B cell (primary cell): ENCODE measurements around the gene POLN. TPM values are rescaled to one million over a fixed set of nuclear protein-coding genes. Genes with fewer than 3 reads are reported as not detected.

Source experiments
- ATAC-seq: fragments of 200-7000 bp; cut with Tn5 transposase; one replicate; pipeline ENCODE4 v1.10.0; 2021; ENCODE audit warnings: low read depth, mild to moderate bottlenecking, moderate number of reproducible peaks, moderate library complexity
- CTCF ChIA-PET: fragments of 350-600 bp; sonication (Branson Sonifier 250); formaldehyde crosslinking; loops from one replicate; lab custom pipeline; 2021; ENCODE audit warnings: antibody characterized with exemption, inconsistent platforms; lab: Charles Lee
- POLR2A ChIA-PET: fragments of 350-600 bp; sonication (Branson Sonifier 250); formaldehyde crosslinking; loops from one replicate; lab custom pipeline; 2021; ENCODE audit warnings: antibody characterized with exemption; lab: Charles Lee
- DNase-seq: peaks from one replicate; pipeline ENCODE4 v3.0.0; 2013
- H2AFZ ChIP-seq: 2 replicates; pipeline ENCODE4 v1.6.1; 2012; ENCODE audit warnings: mild to moderate bottlenecking, low read depth, low read length; ENCODE audit not compliant: insufficient read depth, poor library complexity, severe bottlenecking
- H3K27ac ChIP-seq, 2 donors: 1 replicate in 1 of 2; 2 replicates in 1 of 2; pipeline ENCODE4 v1.5.1; 2012 to 2013; ENCODE audit warnings: low read length in 2 of 2, mild to moderate bottlenecking in 2 of 2, moderate library complexity in 1 of 2
- H3K27me3 ChIP-seq, 4 experiments: fragments of 200-600 bp in 1 of 4; sonication (generic) in 1 of 4; replicated peaks in 1 of 4; 1 replicate in 2 of 4; 2 replicates in 2 of 4; pipeline versions ENCODE4 v1.6.1 to v1.7.0; 2013 to 2016; ENCODE audit warnings: low read length in 3 of 4, mild to moderate bottlenecking in 2 of 4, mixed read lengths in 1 of 4, moderate library complexity in 1 of 4; ENCODE audit not compliant: insufficient read depth in 4 of 4, control insufficient read depth in 3 of 4; ENCODE audit errors: control extremely low read depth in 1 of 4
- H3K36me3 ChIP-seq, 2 experiments: replicated peaks in 1 of 2; 1 replicate in 1 of 2; 2 replicates in 1 of 2; pipeline versions ENCODE4 v1.6.1 to v1.7.1; 2013; ENCODE audit warnings: low read length in 1 of 2; ENCODE audit not compliant: insufficient read depth in 2 of 2, control insufficient read depth in 1 of 2; ENCODE audit errors: control extremely low read depth in 1 of 2, extremely low read depth in 1 of 2
- H3K4me1 ChIP-seq, 2 donors: fragments of 200-600 bp in 1 of 2; sonication (generic) in 1 of 2; 1 replicate in 1 of 2; 2 replicates in 1 of 2; pipeline versions ENCODE4 v1.5.1 to v1.6.1; 2013 to 2017; ENCODE audit warnings: low read length in 2 of 2; ENCODE audit not compliant: control insufficient read depth in 2 of 2, insufficient read depth in 2 of 2
- H3K4me2 ChIP-seq: replicated peaks from 2 replicates; pipeline ENCODE3; 2012; ENCODE audit warnings: mild to moderate bottlenecking, low read depth, low read length; ENCODE audit not compliant: poor library complexity, severe bottlenecking
- H3K4me3 ChIP-seq, 5 experiments: fragments of 200-600 bp in 1 of 5; sonication (generic) in 1 of 5; 1 replicate in 3 of 5; 2 replicates in 2 of 5; pipeline versions ENCODE4 v1.5.1 to v1.7.0; 2011 to 2016; ENCODE audit warnings: low read length in 4 of 5, mild to moderate bottlenecking in 4 of 5, low read depth in 2 of 5, control low read depth in 1 of 5, moderate library complexity in 1 of 5; ENCODE audit not compliant: insufficient read depth in 1 of 5; ENCODE audit errors: control extremely low read depth in 1 of 5, extremely low read depth in 1 of 5
- H3K79me2 ChIP-seq: fragments of 200-600 bp; sonication (generic); one replicate; pipeline ENCODE4 v1.6.0; 2016; ENCODE audit warnings: low read length; ENCODE audit not compliant: control insufficient read depth, insufficient read depth
- H3K9ac ChIP-seq: fragments of 200-600 bp; sonication (generic); 2 replicates; pipeline ENCODE4 v1.6.1; 2017; ENCODE audit warnings: mild to moderate bottlenecking, low read length, moderate library complexity
- H3K9me3 ChIP-seq, 3 donors: one replicate each; pipeline versions ENCODE4 v1.6.1 to v1.7.1; 2013; ENCODE audit warnings: low read length in 2 of 3; ENCODE audit not compliant: control insufficient read depth in 2 of 3, insufficient read depth in 1 of 3; ENCODE audit errors: control extremely low read depth in 1 of 3
- H4K20me1 ChIP-seq: 2 replicates; pipeline ENCODE4 v1.6.0; 2012; ENCODE audit warnings: mild to moderate bottlenecking, low read length; ENCODE audit not compliant: insufficient read depth, control insufficient read depth, poor library complexity, severe bottlenecking
- H3K27ac Mint-ChIP-seq: one replicate; pipeline ENCODE4 v1.8.0; 2021; ENCODE audit warnings: mixed read lengths
- H3K27me3 Mint-ChIP-seq: one replicate; pipeline ENCODE4 v1.8.0; 2021; ENCODE audit warnings: mixed read lengths
- H3K4me1 Mint-ChIP-seq: one replicate; pipeline ENCODE4 v1.8.0; 2021; ENCODE audit warnings: mixed read lengths
- H3K4me3 Mint-ChIP-seq: one replicate; pipeline ENCODE4 v1.8.0; 2021; ENCODE audit warnings: mixed read lengths
- H3K9me3 Mint-ChIP-seq: one replicate; pipeline ENCODE4 v1.8.0; 2022; ENCODE audit warnings: mixed read lengths; ENCODE audit not compliant: insufficient read depth
- CTCF ChIP-seq: fragments of 200-600 bp; IDR thresholded peaks from one replicate; pipeline ENCODE4 v1.8.0; 2022; ENCODE audit warnings: antibody characterized with exemption, mild to moderate bottlenecking
- EZH2 ChIP-seq: IDR thresholded peaks from 2 replicates; pipeline ENCODE4 v1.6.1; 2012; ENCODE audit warnings: borderline replicate concordance, low read depth, mild to moderate bottlenecking, moderate library complexity, low read length; ENCODE audit not compliant: insufficient read depth, poor library complexity, severe bottlenecking
- WGBS: methylation state at CpG from one replicate; pipeline ENCODE4 v1.1.5; 2013; ENCODE audit warnings: missing lambda C conversion rate; ENCODE audit not compliant: insufficient coverage; 5-methylcytosine and 5-hydroxymethylcytosine counted together
- intact Hi-C: fragments of 100-400 bp; cut with micrococcal nuclease; formaldehyde crosslinking; loops from one replicate; pipeline ENCODE4 v1.10.0; 2022
- polyA plus RNA-seq: library from polyadenylated mRNA; depleted of rRNA; stranded (reverse); fragments of >200 nt; gene quantifications from 2 replicates; pipeline ENCODE4 v1.2.3, GENCODE V29; 2012
- total RNA-seq, 2 donors: library from RNA; stranded (reverse); fragments of 120-200 nt in 1 of 2; gene quantifications; 1 replicate in 1 of 2; 2 replicates in 1 of 2; pipeline versions ENCODE4 v1.2.3 to v1.2.4, GENCODE V29; 2013 to 2022

POLN gene
- total and polyA plus RNA-seq, 2 donors (not counting 1 experiment from before 2014, with no cell fraction given) = 0.73 to 1.5 TPM

- no peaks in the 10 kb centered on the region for H3K27me3 Mint-ChIP-seq
- peak; percentile 92 for ATAC-seq
- Histone ChIP-seq H3K36me3 (no peaks in the 10 kb centered on the region), H3K9me3 (no peaks in the 10 kb centered on the region), H3K4me1 (peaks cover 18 to 21% of the 10 kb centered on the region in 2 donors), H3K4me2 (peak overlapping the region; percentile 64), H3K4me3 (no peak overlapping the region), H3K27ac (peak overlapping the region; percentile 54 to 83), H2AFZ (peak overlapping the region; percentile 57), H3K79me2 (no peaks in the 10 kb centered on the region), H3K27me3 (no peaks in the 10 kb centered on the region), H3K9ac (peak overlapping the region; percentile 40), H4K20me1 (no peaks in the 10 kb centered on the region)
- no peaks in the 10 kb centered on the region for H3K9me3 Mint-ChIP-seq
- WGBS = 21% methylated on average over 10 of the region's 10 CpGs
- peak overlapping the region; percentile 87 for H3K4me3 Mint-ChIP-seq
- peaks cover 33% of the 10 kb centered on the region for H3K4me1 Mint-ChIP-seq
- CTCF ChIA-PET = interaction anchor here (0.8 to 1.4 kb wide), 5 partner anchors 9 to 137 kb away, joined by 3 to 5 read pairs (median 4); partner anchors contain the start of gene CFAP99
- POLR2A ChIA-PET = interaction anchor here (1.1 to 2.2 kb wide), 3 partner anchors 9 to 131 kb away, joined by 4 to 18 read pairs (median 10); partner anchors contain the start of gene MXD4
- intact Hi-C loops = loop anchor here (1.0 to 5.0 kb wide), 7 partner anchors 9 to 186 kb away; partner anchors contain the start of genes CFAP99, HAUS3, MXD4 and POLN
- DNase-seq = peak; percentile 90
- H3K27ac Mint-ChIP-seq = peak overlapping the region; percentile 99
- TF ChIP-seq EZH2 (no peak), CTCF (peak; percentile 76)
These were observed 39.8 kb upstream of the POLN start for GRCh38 chr4:2281575-2282343.
